WTC11 (cell line): ENCODE data around the gene PDCD6IP. TPM values are rescaled to one million over a fixed set of nuclear protein-coding genes. Genes with fewer than 3 reads are reported as not detected.
"Not testable (repeated sequence)": the region's sequence is repeated elsewhere in the genome, so short reads cannot be mapped to it uniquely, and the experiment has no call there.

Experiments
- ATAC-seq: fragments of 200-7000 bp; cut with Tn5 transposase; 2 replicates; pipeline ENCODE4 v1.10.0; 2021; ENCODE audit warnings: mild to moderate bottlenecking, moderate library complexity
- CTCF ChIA-PET: fragments of 300-600 bp; sonication (Branson Sonifier 250); formaldehyde crosslinking; loops from one replicate; lab custom pipeline; 2021; ENCODE audit warnings: antibody characterized with exemption; lab: Charles Lee
- POLR2A ChIA-PET: fragments of 350-600 bp; sonication (Branson Sonifier 250); formaldehyde crosslinking; loops from one replicate; lab custom pipeline; 2021; ENCODE audit warnings: antibody characterized with exemption; lab: Charles Lee
- DNase-seq: peaks from one replicate; pipeline ENCODE4 v3.0.0; 2021; ENCODE audit warnings: low spot score
- H3K27ac Mint-ChIP-seq: 2 replicates; pipeline ENCODE4 v1.8.0; 2021; ENCODE audit warnings: mixed read lengths
- H3K27me3 Mint-ChIP-seq: 2 replicates; pipeline ENCODE4 v1.8.0; 2021; ENCODE audit warnings: low read depth, mild to moderate bottlenecking, moderate library complexity, mixed read lengths
- H3K36me3 Mint-ChIP-seq: 2 replicates; pipeline ENCODE4 v1.8.0; 2021; ENCODE audit warnings: mixed read lengths
- H3K4me1 Mint-ChIP-seq: 2 replicates; pipeline ENCODE4 v1.8.0; 2022; ENCODE audit warnings: mixed read lengths
- H3K4me3 Mint-ChIP-seq: 2 replicates; pipeline ENCODE4 v1.8.0; 2021; ENCODE audit warnings: mild to moderate bottlenecking, moderate library complexity, mixed read lengths
- H3K9me3 Mint-ChIP-seq: 2 replicates; pipeline ENCODE4 v1.8.0; 2021; ENCODE audit warnings: mixed read lengths
- IRF2 ChIP-seq: sonication (generic); formaldehyde crosslinking; IDR thresholded peaks from 2 replicates; pipeline ENCODE4 v1.8.0; 2022; ENCODE audit warnings: low read depth, missing genetic modification reagents, borderline replicate concordance
- NFATC4 ChIP-seq: fragments of 250-450 bp; sonication (Bioruptor Pico); IDR thresholded peaks from 2 replicates; pipeline ENCODE4 v1.9.0; 2021; ENCODE audit warnings: mild to moderate bottlenecking
- NR1H2 ChIP-seq: sonication (generic); formaldehyde crosslinking; IDR thresholded peaks from 2 replicates; pipeline ENCODE4 v1.9.0; 2021; ENCODE audit warnings: mild to moderate bottlenecking, moderate library complexity, missing genetic modification reagents
- SP1 ChIP-seq: sonication (generic); formaldehyde crosslinking; conservative IDR thresholded peaks from 2 replicates; pipeline ENCODE4 v1.8.1; 2022; ENCODE audit warnings: missing genetic modification reagents
- TEAD4 ChIP-seq: sonication (generic); formaldehyde crosslinking; IDR thresholded peaks from 2 replicates; pipeline ENCODE4 v1.8.0; 2022; ENCODE audit warnings: mild to moderate bottlenecking, missing genetic modification reagents
- ZNF232 ChIP-seq: sonication (generic); formaldehyde crosslinking; IDR thresholded peaks from 2 replicates; pipeline ENCODE4 v1.8.0; 2022; ENCODE audit warnings: mild to moderate bottlenecking, missing genetic modification reagents
- total RNA-seq: library from RNA; stranded (reverse); gene quantifications from 3 replicates; pipeline ENCODE4 v1.2.3, GENCODE V29; 2021
- TF ChIP-seq, protein P1 (sequence below): sonication (generic); formaldehyde crosslinking; IDR thresholded peaks from 2 replicates; pipeline ENCODE4 v1.8.1; 2023; ENCODE audit warnings: mild to moderate bottlenecking, moderate library complexity, missing genetic modification reagents
- TF ChIP-seq, protein P2 (sequence below): sonication (generic); formaldehyde crosslinking; conservative IDR thresholded peaks from 2 replicates; pipeline ENCODE4 v1.8.1; 2023; ENCODE audit warnings: mild to moderate bottlenecking, low read depth, missing genetic modification reagents, moderate library complexity
- TF ChIP-seq, protein P3 (sequence below): sonication (generic); formaldehyde crosslinking; IDR thresholded peaks from 2 replicates; pipeline ENCODE4 v1.8.0; 2022; ENCODE audit warnings: mild to moderate bottlenecking, missing genetic modification reagents
- TF ChIP-seq, protein P4 (sequence below): sonication (generic); formaldehyde crosslinking; IDR thresholded peaks from 2 replicates; pipeline ENCODE4 v1.8.1; 2023; ENCODE audit warnings: mild to moderate bottlenecking, missing genetic modification reagents, moderate library complexity

Gene PDCD6IP
- total RNA-seq, 1 experiment from 2014 or later: 173 TPM

DNA sequence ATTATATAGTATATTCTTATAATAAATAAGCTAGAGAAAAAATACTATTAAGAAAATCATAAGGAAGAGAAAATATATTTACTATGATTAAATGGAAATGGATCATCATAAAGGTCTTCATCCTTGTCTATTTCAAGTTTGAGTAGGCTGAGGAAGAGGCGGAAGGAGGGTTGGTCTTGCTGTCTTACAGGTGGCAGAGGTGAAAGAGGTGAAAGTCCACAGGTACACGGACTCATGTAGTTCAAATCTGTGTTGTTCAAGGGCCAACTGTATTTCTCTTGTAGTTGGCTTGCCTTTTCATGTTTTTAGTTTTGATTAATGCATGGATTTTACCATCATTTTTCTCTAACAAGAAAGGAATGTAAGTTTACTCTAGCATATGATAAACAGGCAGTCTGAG is 41.7 kb downstream of the PDCD6IP start:
- H3K36me3 Mint-ChIP-seq: peaks cover 37% of the 10 kb centered on the region
- CTCF ChIA-PET: no interaction called here
- no peaks in the 10 kb centered on the region for H3K9me3 Mint-ChIP-seq
- no peaks in the 10 kb centered on the region for H3K27me3 Mint-ChIP-seq
- POLR2A ChIA-PET: no interaction called here
- no peak for ATAC-seq
- H3K27ac Mint-ChIP-seq: no peak overlapping the region
- TF ChIP-seq, protein P1, sequence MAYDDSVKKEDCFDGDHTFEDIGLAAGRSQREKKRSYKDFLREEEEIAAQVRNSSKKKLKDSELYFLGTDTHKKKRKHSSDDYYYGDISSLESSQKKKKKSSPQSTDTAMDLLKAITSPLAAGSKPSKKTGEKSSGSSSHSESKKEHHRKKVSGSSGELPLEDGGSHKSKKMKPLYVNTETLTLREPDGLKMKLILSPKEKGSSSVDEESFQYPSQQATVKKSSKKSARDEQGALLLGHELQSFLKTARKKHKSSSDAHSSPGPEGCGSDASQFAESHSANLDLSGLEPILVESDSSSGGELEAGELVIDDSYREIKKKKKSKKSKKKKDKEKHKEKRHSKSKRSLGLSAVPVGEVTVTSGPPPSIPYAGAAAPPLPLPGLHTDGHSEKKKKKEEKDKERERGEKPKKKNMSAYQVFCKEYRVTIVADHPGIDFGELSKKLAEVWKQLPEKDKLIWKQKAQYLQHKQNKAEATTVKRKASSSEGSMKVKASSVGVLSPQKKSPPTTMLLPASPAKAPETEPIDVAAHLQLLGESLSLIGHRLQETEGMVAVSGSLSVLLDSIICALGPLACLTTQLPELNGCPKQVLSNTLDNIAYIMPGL (CRISPR knock-in tag): no peak
- TF ChIP-seq NFATC4 (no peak), ZNF232 (no peak), TEAD4 (no peak), NR1H2 (CRISPR knock-in tag) (no peak)
- TF ChIP-seq, protein P2, sequence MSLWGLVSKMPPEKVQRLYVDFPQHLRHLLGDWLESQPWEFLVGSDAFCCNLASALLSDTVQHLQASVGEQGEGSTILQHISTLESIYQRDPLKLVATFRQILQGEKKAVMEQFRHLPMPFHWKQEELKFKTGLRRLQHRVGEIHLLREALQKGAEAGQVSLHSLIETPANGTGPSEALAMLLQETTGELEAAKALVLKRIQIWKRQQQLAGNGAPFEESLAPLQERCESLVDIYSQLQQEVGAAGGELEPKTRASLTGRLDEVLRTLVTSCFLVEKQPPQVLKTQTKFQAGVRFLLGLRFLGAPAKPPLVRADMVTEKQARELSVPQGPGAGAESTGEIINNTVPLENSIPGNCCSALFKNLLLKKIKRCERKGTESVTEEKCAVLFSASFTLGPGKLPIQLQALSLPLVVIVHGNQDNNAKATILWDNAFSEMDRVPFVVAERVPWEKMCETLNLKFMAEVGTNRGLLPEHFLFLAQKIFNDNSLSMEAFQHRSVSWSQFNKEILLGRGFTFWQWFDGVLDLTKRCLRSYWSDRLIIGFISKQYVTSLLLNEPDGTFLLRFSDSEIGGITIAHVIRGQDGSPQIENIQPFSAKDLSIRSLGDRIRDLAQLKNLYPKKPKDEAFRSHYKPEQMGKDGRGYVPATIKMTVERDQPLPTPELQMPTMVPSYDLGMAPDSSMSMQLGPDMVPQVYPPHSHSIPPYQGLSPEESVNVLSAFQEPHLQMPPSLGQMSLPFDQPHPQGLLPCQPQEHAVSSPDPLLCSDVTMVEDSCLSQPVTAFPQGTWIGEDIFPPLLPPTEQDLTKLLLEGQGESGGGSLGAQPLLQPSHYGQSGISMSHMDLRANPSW (CRISPR knock-in tag): no peak
- TF ChIP-seq, protein P3, sequence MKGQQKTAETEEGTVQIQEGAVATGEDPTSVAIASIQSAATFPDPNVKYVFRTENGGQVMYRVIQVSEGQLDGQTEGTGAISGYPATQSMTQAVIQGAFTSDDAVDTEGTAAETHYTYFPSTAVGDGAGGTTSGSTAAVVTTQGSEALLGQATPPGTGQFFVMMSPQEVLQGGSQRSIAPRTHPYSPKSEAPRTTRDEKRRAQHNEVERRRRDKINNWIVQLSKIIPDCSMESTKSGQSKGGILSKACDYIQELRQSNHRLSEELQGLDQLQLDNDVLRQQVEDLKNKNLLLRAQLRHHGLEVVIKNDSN (CRISPR knock-in tag): no peak
- TF ChIP-seq, all 79 proteins: peak for 0
- no peaks in the 10 kb centered on the region for H3K4me1 Mint-ChIP-seq
- no peak for DNase-seq
- H3K4me3 Mint-ChIP-seq: no peak overlapping the region

DNA sequence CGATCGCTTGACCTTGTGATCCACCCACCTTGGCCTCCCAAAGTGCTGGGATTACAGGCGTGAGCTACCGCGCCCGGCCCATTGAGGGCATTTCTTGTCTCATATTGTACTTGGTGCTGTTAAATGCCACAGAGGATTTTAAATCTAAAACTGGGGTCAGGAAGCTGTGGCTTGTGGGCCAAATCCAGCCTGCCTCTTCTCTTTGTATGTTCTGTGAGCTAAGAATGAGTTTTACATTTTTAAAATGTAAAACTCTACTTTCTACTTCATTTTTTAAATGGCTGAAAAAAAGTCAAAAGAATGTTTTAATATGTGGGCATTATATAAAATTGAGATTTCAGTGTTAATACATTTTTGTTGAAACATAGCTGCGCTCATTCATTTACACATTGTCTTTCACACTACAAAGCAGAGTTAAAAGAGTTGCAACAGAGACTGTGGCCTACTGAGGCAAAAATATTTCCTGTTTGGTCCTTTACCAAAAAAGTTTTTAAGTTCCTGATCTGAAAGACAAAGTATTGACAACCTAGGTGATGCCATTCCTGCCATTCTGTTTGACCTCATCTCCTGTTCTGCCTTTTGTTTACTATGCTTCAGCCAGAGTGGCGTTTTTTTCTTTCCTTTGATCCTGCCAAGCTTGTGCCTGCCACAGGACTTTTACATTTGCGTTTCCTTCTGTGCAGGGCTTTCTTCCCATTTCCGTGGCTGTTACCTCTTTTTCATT is 50.4 kb downstream of the PDCD6IP start:
- H3K9me3 Mint-ChIP-seq: no peaks in the 10 kb centered on the region
- DNase-seq: no peak
- H3K4me1 Mint-ChIP-seq: peaks cover 37% of the 10 kb centered on the region
- H3K36me3 Mint-ChIP-seq: peaks cover 17% of the 10 kb centered on the region
- TF ChIP-seq IRF2 (CRISPR knock-in tag) (no peak), SP1 (CRISPR knock-in tag) (no peak), TEAD4 (no peak)
- TF ChIP-seq, protein P4, sequence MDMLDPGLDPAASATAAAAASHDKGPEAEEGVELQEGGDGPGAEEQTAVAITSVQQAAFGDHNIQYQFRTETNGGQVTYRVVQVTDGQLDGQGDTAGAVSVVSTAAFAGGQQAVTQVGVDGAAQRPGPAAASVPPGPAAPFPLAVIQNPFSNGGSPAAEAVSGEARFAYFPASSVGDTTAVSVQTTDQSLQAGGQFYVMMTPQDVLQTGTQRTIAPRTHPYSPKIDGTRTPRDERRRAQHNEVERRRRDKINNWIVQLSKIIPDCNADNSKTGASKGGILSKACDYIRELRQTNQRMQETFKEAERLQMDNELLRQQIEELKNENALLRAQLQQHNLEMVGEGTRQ (CRISPR knock-in tag): no peak
- no peaks in the 10 kb centered on the region for H3K27me3 Mint-ChIP-seq
- CTCF ChIA-PET: interaction anchor here (0.9 kb wide), 1 partner anchor 412 kb away, joined by 3 read pairs; no protein-coding TSS in a partner anchor
- no peak overlapping the region for H3K4me3 Mint-ChIP-seq
- POLR2A ChIA-PET: no interaction called here
- ATAC-seq: peak; percentile 65
- H3K27ac Mint-ChIP-seq: peak overlapping the region; percentile 2; the same call in 1 of the 2 replicates

DNA sequence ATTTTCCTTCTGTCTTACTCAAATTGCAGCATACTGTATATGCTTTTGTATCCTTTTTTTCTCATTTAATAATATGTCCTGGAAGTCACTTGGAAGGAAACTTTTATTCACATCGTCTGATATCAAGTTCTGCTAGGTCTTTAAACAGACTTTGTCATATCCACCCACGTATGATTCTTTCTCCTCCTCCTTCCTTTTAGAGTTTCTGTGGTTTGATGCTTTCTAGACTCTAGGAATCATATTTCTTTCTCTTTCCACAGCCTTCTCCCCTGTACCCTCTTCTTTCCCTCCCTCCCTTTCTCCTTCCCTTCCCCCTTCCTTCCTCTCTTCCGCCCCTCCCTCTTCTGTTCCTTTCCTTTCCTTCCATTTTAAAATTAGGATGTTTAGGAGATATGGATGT is 52.2 kb downstream of the PDCD6IP start:
- DNase-seq, H3K9me3 Mint-ChIP-seq, H3K27me3 Mint-ChIP-seq, CTCF ChIA-PET, H3K4me3 Mint-ChIP-seq, ATAC-seq, H3K27ac Mint-ChIP-seq, POLR2A ChIA-PET: not testable (repeated sequence)
- peaks cover 31% of the 10 kb centered on the region for H3K36me3 Mint-ChIP-seq
- H3K4me1 Mint-ChIP-seq: peaks cover 51% of the 10 kb centered on the region

DNA sequence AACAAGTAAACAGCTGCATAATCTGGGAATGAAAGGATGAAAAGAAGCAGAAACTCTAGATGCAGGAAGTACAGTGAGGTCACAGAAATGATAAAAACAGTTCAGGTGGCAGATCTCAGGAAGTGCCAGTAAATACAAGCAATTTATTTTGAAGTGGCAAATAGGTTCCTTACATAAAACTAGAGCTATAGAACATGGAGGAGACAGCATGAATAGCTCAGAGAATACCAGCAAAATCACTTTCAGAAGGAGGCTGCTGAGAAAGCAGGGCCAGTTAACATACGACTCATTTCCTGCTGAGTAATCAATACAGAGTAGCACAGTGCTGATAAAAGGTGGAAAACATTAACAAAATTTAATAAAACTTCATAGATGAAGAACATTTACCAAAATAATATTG is 57.0 kb downstream of the PDCD6IP start:
- Mint-ChIP-seq H3K27ac (peak overlapping the region; percentile 53), H3K36me3 (peaks cover 44% of the 10 kb centered on the region), H3K4me1 (peaks cover 28% of the 10 kb centered on the region)
- CTCF ChIA-PET, DNase-seq, POLR2A ChIA-PET, H3K27me3 Mint-ChIP-seq, H3K9me3 Mint-ChIP-seq, H3K4me3 Mint-ChIP-seq, ATAC-seq: not testable (repeated sequence)
